HG03558 (cell line): Measurements from ENCODE around the gene GMDS.

ENCODE experiments used
- ATAC-seq: cut with Tn5 transposase; IDR thresholded peaks from one replicate; pipeline ENCODE4 v1.9.1; 2021; ENCODE audit warnings: moderate number of reproducible peaks; ENCODE audit not compliant: unreplicated experiment; ENCODE audit errors: extremely low read depth

Gene GMDS

DNA sequence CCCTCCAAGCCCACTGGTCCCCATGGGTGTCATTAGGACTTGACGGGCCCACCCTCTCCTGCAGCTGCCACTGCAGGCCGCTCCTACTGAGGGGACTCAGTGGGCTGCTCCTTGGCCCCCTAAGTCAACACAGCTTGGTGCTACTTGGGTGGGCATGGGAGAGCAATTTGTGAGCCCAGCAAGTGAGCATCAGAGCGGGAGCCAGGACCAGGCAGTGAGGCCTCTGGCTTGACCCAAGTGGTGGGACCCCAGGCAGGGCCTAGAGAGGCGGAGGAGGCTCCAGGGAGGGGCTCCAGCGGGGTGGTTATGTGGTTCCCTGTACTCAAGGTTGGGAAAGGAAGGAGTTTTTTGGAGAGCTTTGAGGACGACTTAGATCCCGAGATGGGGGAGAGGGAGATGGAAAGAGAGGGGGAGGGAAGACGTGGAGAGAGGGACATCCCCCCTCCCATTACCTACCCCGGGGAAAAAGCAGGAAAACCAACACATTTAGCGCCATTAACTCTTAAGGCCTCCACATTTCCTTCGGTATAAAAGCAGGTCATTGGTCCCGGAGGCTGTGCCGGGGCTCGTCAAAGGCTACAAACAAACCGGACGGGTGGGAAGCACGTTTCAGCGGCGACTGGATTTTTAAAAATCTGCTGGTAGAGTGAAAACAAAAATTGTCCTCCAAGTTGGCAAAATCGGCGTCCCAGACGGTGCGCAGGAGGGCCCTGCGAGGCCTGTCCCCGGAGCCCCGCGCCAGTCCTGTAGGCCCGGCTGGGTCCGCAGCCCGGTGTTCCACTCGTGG, 626.9 kb downstream of the GMDS start:
- no peak for ATAC-seq

GRCh38 chr6:1617466-1618310, 627.7 kb downstream of the GMDS start:
- ATAC-seq: no peak

- no peak for ATAC-seq
These were observed 628.5 kb downstream of the GMDS start for GRCh38 chr6:1616701-1617463.

- ATAC-seq: no peak
These were observed 629.5 kb downstream of the GMDS start for GRCh38 chr6:1615853-1616420.

GRCh38 chr6:1615151-1615852, 630.1 kb downstream of the GMDS start:
- no peak for ATAC-seq

DNA sequence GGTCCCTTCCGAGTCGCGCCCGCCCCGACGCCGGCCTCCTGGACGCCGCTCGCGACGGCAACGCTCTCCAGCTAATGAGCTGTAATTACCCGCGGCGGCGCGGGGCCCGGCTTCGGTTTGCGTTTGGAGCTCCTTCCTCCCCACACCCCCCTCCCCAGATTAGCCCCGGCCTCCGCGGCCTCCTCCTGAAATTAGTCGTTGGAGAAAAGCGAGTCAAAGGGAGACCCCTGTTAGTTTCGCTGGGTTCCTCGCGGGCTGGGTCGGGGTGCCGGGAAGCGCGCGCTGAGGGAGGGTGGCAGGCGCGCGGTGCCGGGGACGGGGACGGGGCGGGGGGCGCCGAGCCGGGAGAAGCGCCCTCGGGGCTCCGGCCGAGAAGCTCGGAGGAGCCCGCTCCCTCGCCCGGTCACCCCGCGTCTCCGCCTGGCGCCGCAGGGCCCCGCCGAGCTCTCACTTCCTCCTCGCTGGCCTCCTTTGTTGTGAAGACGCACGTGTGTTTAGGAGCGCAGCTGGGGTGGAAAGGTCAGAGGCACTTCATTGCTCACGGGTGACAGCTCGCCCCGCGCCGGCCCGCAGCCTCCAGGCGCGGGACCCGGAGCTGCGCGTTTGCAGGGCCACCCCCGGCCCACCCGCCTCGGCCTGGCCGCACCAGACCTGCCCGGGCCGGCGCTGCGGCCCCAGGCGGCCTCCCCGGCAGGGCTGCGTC, 630.8 kb downstream of the GMDS start:
- no peak for ATAC-seq

DNA sequence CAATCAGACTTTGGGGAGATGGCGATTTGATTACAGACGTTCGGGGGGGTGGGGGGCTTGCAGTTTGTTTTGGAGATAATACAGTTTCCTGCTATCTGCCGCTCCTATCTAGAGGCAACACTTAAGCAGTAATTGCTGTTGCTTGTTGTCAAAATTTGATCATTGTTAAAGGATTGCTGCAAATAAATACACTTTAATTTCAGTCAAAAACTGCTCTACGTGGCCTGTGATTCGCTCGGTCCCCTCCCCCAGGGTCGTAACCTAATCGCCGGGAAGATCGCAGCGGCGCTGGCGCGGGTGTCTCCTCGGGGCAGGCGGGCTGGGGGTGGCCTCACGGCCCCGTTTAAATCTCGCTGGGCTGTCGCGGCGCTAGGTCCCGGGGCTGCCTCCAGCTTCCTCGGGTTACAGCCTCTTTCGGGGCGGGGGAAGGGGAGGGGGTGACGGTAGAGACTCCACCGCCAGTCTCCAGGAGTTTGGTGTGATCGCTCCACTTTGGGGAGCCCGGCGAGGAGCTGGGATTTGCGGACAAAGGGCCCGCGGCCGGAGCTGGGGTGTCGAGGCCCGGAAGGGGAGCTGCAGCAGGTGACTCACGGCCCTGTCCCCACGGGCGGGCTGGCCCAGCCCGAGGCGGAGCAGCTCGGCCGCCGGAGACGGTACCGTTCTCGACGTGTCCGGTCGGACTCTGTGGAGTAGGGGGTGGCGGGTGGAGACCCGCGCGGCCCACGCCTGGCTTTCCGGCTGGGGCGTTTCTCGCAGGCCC, 631.5 kb downstream of the GMDS start:
- ATAC-seq: no peak

- no peak for ATAC-seq
These were observed 632.1 kb downstream of the GMDS start for GRCh38 chr6:1613346-1613687.

GRCh38 chr6:1612974-1613306, 632.5 kb downstream of the GMDS start:
- ATAC-seq: no peak

DNA sequence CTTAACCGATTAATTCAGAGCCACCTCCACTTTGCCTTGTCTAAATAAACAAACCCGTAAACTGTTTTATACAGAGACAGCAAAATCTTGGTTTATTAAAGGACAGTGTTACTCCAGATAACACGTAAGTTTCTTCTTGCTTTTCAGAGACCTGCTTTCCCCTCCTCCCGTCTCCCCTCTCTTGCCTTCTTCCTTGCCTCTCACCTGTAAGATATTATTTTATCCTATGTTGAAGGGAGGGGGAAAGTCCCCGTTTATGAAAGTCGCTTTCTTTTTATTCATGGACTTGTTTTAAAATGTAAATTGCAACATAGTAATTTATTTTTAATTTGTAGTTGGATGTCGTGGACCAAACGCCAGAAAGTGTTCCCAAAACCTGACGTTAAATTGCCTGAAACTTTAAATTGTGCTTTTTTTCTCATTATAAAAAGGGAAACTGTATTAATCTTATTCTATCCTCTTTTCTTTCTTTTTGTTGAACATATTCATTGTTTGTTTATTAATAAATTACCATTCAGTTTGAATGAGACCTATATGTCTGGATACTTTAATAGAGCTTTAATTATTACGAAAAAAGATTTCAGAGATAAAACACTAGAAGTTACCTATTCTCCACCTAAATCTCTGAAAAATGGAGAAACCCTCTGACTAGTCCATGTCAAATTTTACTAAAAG, 633.0 kb downstream of the GMDS start:
- no peak for ATAC-seq

GRCh38 chr6:1611572-1612298, 633.7 kb downstream of the GMDS start:
- no peak for ATAC-seq

- ATAC-seq: no peak
These were observed 634.2 kb downstream of the GMDS start for GRCh38 chr6:1611322-1611571.

GRCh38 chr6:1610497-1611321, 634.7 kb downstream of the GMDS start:
- ATAC-seq: no peak

- no peak for ATAC-seq
These were observed 635.5 kb downstream of the GMDS start, which contains the start of gene FOXC1 for GRCh38 chr6:1609648-1610496. FOXC1 (plus strand) TSS chr6:1609915; CDS start chr6:1610446, 531 bp downstream.

- no peak for ATAC-seq
These were observed 636.3 kb downstream of the GMDS start for GRCh38 chr6:1609041-1609647.
